HepG2 (cell line): ENCODE results near the gene DYNC2LI1. TPM values are rescaled to one million over a fixed set of nuclear protein-coding genes. Genes with fewer than 3 reads are reported as not detected.

ENCODE experiments used
- ATAC-seq: fragments of 200-7000 bp; cut with Tn5 transposase; 3 replicates; pipeline ENCODE4 v1.9.1; 2020; ENCODE audit warnings: mild to moderate bottlenecking, moderate library complexity
- BruUV-seq: library from RNA; stranded (reverse); fragments of 400-500 nt; replicated peaks from 2 replicates; lab custom pipeline; 2021; lab: Mats Ljungman, UMichigan
- CTCF ChIA-PET: fragments of 300-600 bp; formaldehyde crosslinking; extraction: SDS; loops from one replicate; lab custom pipeline; 2021; ENCODE audit warnings: low total read pairs, inconsistent platforms, low intra/inter-chr PET ratio; lab: Yijun Ruan, JAX
- POLR2A ChIA-PET: fragments of 350-600 bp; sonication (Branson Sonifier 250); formaldehyde crosslinking; loops from one replicate; lab custom pipeline; 2020; ENCODE audit warnings: antibody characterized with exemption, inconsistent platforms; lab: Yijun Ruan, JAX
- DNase-seq: peaks from one replicate; pipeline ENCODE4 v3.0.0-alpha.2; 2015; ENCODE audit warnings: low spot score
- FAIRE-seq: peaks from 3 replicates; lab custom pipeline; 2011; peaks lifted over from hg19 to GRCh38; lab: Jason Lieb, UNC
- H2AFZ ChIP-seq: one replicate; pipeline ENCODE4 v1.6.1; 2011; ENCODE audit warnings: low read length, inconsistent platforms
- H3K27ac ChIP-seq: fragments of 300-600 bp; 3 replicates; pipeline ENCODE4 v1.8.0; 2011; ENCODE audit warnings: mixed run types, mild to moderate bottlenecking, mixed read lengths, low read length, inconsistent platforms; ENCODE audit not compliant: insufficient read depth; ENCODE audit errors: extremely low read length
- H3K27me3 ChIP-seq, 2 experiments: fragments of 200-600 bp in 1 of 2; 2 replicates in 1 of 2; 3 replicates in 1 of 2; pipeline versions ENCODE4 v1.6.0 to v1.8.0; 2011; ENCODE audit warnings: low read length in 2 of 2, mild to moderate bottlenecking in 2 of 2, moderate library complexity in 2 of 2, inconsistent platforms in 1 of 2; ENCODE audit not compliant: insufficient read depth in 2 of 2, control insufficient read depth in 1 of 2
- H3K36me3 ChIP-seq, 2 experiments: fragments of 200-600 bp in 1 of 2; replicated peaks in 1 of 2; 2 replicates in 1 of 2; 3 replicates in 1 of 2; pipeline versions ENCODE4 v1.5.1 to v1.8.0; 2011; ENCODE audit warnings: low read length in 2 of 2, inconsistent platforms in 1 of 2; ENCODE audit not compliant: insufficient read depth in 2 of 2, control insufficient read depth in 1 of 2
- H3K4me1 ChIP-seq: 2 replicates; pipeline ENCODE4 v1.5.1; 2012; ENCODE audit warnings: low read length, inconsistent platforms; ENCODE audit not compliant: insufficient read depth
- H3K4me2 ChIP-seq: 2 replicates; pipeline ENCODE4 v1.6.0; 2011; ENCODE audit warnings: low read depth, low read length, inconsistent platforms
- H3K4me3 ChIP-seq, 3 experiments: fragments of 200-600 bp in 1 of 3; sonication (generic), shearing (Covaris generic) in 1 of 3; replicated peaks in 1 of 3; 2 replicates each; pipeline ENCODE4 v1.5.1; 2011 to 2016; ENCODE audit warnings: low read length in 3 of 3, inconsistent platforms in 2 of 3, low read depth in 2 of 3, mild to moderate bottlenecking in 2 of 3, control low read depth in 1 of 3, mixed read lengths in 1 of 3; ENCODE audit not compliant: insufficient read depth in 1 of 3
- H3K79me2 ChIP-seq: one replicate; pipeline ENCODE4 v1.6.1; 2011; ENCODE audit warnings: low read length, inconsistent platforms; ENCODE audit not compliant: insufficient read depth
- H3K9ac ChIP-seq: 2 replicates; pipeline ENCODE4 v1.6.0; 2011; ENCODE audit warnings: mild to moderate bottlenecking, low read depth, low read length, inconsistent platforms; ENCODE audit not compliant: insufficient read depth
- H3K9me3 ChIP-seq: 2 replicates; pipeline ENCODE4 v1.5.1; 2012; ENCODE audit warnings: mild to moderate bottlenecking, low read length
- H4K20me1 ChIP-seq: 2 replicates; pipeline ENCODE4 v1.6.0; 2011; ENCODE audit warnings: inconsistent platforms, mild to moderate bottlenecking, low read length, moderate library complexity; ENCODE audit not compliant: insufficient read depth
- ATAD3A ChIP-seq: sonication (generic); formaldehyde crosslinking; IDR thresholded peaks from 2 replicates; pipeline ENCODE4 v1.4.0; 2020; ENCODE audit warnings: missing genetic modification reagents
- CTCF ChIP-seq: sonication (generic); formaldehyde crosslinking; IDR thresholded peaks from 2 replicates; pipeline ENCODE4 v1.5.0; 2020; ENCODE audit warnings: mild to moderate bottlenecking, missing genetic modification reagents, moderate library complexity
- EEA1 ChIP-seq: sonication (generic); formaldehyde crosslinking; IDR thresholded peaks from 2 replicates; pipeline ENCODE4 v1.5.1; 2020; ENCODE audit warnings: mild to moderate bottlenecking, missing genetic modification reagents, borderline replicate concordance
- FOSL1 ChIP-seq: sonication (generic); formaldehyde crosslinking; IDR thresholded peaks from 2 replicates; pipeline ENCODE4 v1.9.0; 2021; ENCODE audit warnings: missing genetic modification reagents, borderline replicate concordance
- GFI1 ChIP-seq: sonication (generic); formaldehyde crosslinking; IDR thresholded peaks from 2 replicates; pipeline ENCODE4 v1.5.0; 2020; ENCODE audit warnings: missing genetic modification reagents, mild to moderate bottlenecking, borderline replicate concordance
- HOXD1 ChIP-seq: sonication (generic); formaldehyde crosslinking; IDR thresholded peaks from 2 replicates; pipeline ENCODE4 v1.5.0; 2020; ENCODE audit warnings: missing genetic modification reagents
- ONECUT2 ChIP-seq: sonication (generic); formaldehyde crosslinking; IDR thresholded peaks from 2 replicates; pipeline ENCODE4 v1.4.0; 2020; ENCODE audit warnings: missing genetic modification reagents
- POLR2AphosphoS2 ChIP-seq: IDR thresholded peaks from 2 replicates; pipeline ENCODE4 v1.6.1; 2011; ENCODE audit warnings: low read depth, low read length, improper control_type of control experiment
- RARG ChIP-seq: sonication (generic); formaldehyde crosslinking; IDR thresholded peaks from 2 replicates; pipeline ENCODE4 v1.4.0; 2020; ENCODE audit warnings: low read depth, mild to moderate bottlenecking, missing genetic modification reagents
- ZNF331 ChIP-seq: sonication (generic); formaldehyde crosslinking; IDR thresholded peaks from 2 replicates; pipeline ENCODE4 v1.4.0; 2020; ENCODE audit warnings: missing genetic modification reagents
- ZNF557 ChIP-seq: sonication (generic); formaldehyde crosslinking; IDR thresholded peaks from 2 replicates; pipeline ENCODE4 v1.4.0; 2020; ENCODE audit warnings: missing genetic modification reagents
- ZNF761 ChIP-seq: sonication (generic); formaldehyde crosslinking; conservative IDR thresholded peaks from 2 replicates; pipeline ENCODE4 v1.4.0; 2020; ENCODE audit warnings: mild to moderate bottlenecking, missing genetic modification reagents
- WGBS: methylation state at CpG from one replicate; pipeline ENCODE4 v1.1.6; 2017; ENCODE audit warnings: low lambda C conversion rate; 5-methylcytosine and 5-hydroxymethylcytosine counted together
- in situ Hi-C: cut with HindIII; loops from 2 replicates; pipeline ENCODE4 v1.10.0; 2017; ENCODE audit warnings: low pct_unique_long_range_greater_than_20kb; ENCODE audit not compliant: extremely low pct_ligation_motif_present
- intact Hi-C: fragments of 100-400 bp; cut with micrococcal nuclease; formaldehyde crosslinking; loops from one replicate; pipeline ENCODE4 v1.10.0; 2022; ENCODE audit not compliant: unreplicated experiment
- polyA plus RNA-seq, 8 experiments: library from polyadenylated mRNA; depleted of rRNA in 3 of 8; stranded (reverse) in 7 of 8; unstranded in 1 of 8; fragments of >200 nt; fragmentation: Illumina TruSeq in 4 of 8; extraction: Trizol in 4 of 8; gene quantifications; 2 replicates each; pipeline versions ENCODE4 v1.2.1 to v1.2.3, GENCODE V29; 2011 to 2016; ENCODE audit warnings: low read depth in 4 of 8, missing spikeins in 1 of 8, mixed read lengths in 1 of 8; ENCODE audit not compliant: insufficient read depth in 1 of 8
- total RNA-seq, 5 experiments: library from RNA; depleted of rRNA; stranded (reverse); fragments of >200 nt; fragmentation: Illumina TruSeq; extraction: Trizol; gene quantifications; 2 replicates each; pipeline ENCODE4 v1.2.3, GENCODE V29; 2016; ENCODE audit warnings: low read depth in 1 of 5

The DYNC2LI1 gene
- total and polyA plus RNA-seq, 2 of the 13 experiments (the other 11 are each of a cell fraction or from before 2014, with no cell fraction given): 16.9 to 23.2 TPM

- TF ChIP-seq ATAD3A (CRISPR knock-in tag) (no peak), ZNF761 (CRISPR knock-in tag) (no peak)
These were observed 39.1 kb downstream of the DYNC2LI1 start (continued) for GRCh38 chr2:43812947-43813346.

GRCh38 chr2:43814711-43815110, 40.9 kb downstream of the DYNC2LI1 start:
- no peak for DNase-seq
- no peak for ATAC-seq
- Histone ChIP-seq H3K4me1 (peaks cover under 1% of the 10 kb centered on the region; the same call in 1 of the 2 replicates), H3K9ac (no peak overlapping the region), H3K27me3 (no peaks in the 10 kb centered on the region), H3K4me3 (no peak overlapping the region), H2AFZ (no peak overlapping the region), H3K79me2 (no peaks in the 10 kb centered on the region), H3K27ac (no peak overlapping the region), H4K20me1 (no peaks in the 10 kb centered on the region), H3K36me3 (peaks cover 0 to 8% of the 10 kb centered on the region in 2 experiments; a peak in 3 of 5 replicates), H3K9me3 (no peaks in the 10 kb centered on the region), H3K4me2 (no peak overlapping the region)
- 94% methylated on average over 3 of the region's 3 CpGs for WGBS
- intact Hi-C loops (no loop called here), in situ Hi-C loops (no loop called here)
- BruUV-seq: no TSS peak
- ChIA-PET POLR2A (no interaction called here), CTCF (no interaction called here)
- no peak for FAIRE-seq
- TF ChIP-seq RARG (CRISPR knock-in tag): no peak
- no peak for TF ChIP-seq CTCF (CRISPR knock-in tag)
- no peak for TF ChIP-seq FOSL1 (CRISPR knock-in tag)
- no peak for TF ChIP-seq HOXD1 (CRISPR knock-in tag)
- no peak for TF ChIP-seq ZNF331
- TF ChIP-seq POLR2AphosphoS2: no peak
- TF ChIP-seq ZNF557 (CRISPR knock-in tag): no peak
- no peak for TF ChIP-seq ONECUT2 (CRISPR knock-in tag)
- no peak for TF ChIP-seq EEA1 (CRISPR knock-in tag)
- no peak for TF ChIP-seq GFI1
